HepG2 (cell line): ENCODE results near the gene SERPINI1. TPM values are rescaled to one million over a fixed set of nuclear protein-coding genes. Genes with fewer than 3 reads are reported as not detected.

Experiments used
- ATAC-seq: fragments of 200-7000 bp; cut with Tn5 transposase; 3 replicates; pipeline ENCODE4 v1.9.1; 2020; ENCODE audit warnings: mild to moderate bottlenecking, moderate library complexity
- BruUV-seq: library from RNA; stranded (reverse); fragments of 400-500 nt; replicated peaks from 2 replicates; lab custom pipeline; 2021; lab: Mats Ljungman, UMichigan
- CTCF ChIA-PET: fragments of 300-600 bp; formaldehyde crosslinking; extraction: SDS; loops from one replicate; lab custom pipeline; 2021; ENCODE audit warnings: low total read pairs, inconsistent platforms, low intra/inter-chr PET ratio; lab: Yijun Ruan, JAX
- POLR2A ChIA-PET: fragments of 350-600 bp; sonication (Branson Sonifier 250); formaldehyde crosslinking; loops from one replicate; lab custom pipeline; 2020; ENCODE audit warnings: antibody characterized with exemption, inconsistent platforms; lab: Yijun Ruan, JAX
- DNase-seq: peaks from one replicate; pipeline ENCODE4 v3.0.0-alpha.2; 2015; ENCODE audit warnings: low spot score
- FAIRE-seq: peaks from 3 replicates; lab custom pipeline; 2011; peaks lifted over from hg19 to GRCh38; lab: Jason Lieb, UNC
- H2AFZ ChIP-seq: one replicate; pipeline ENCODE4 v1.6.1; 2011; ENCODE audit warnings: low read length, inconsistent platforms
- H3K27ac ChIP-seq: fragments of 300-600 bp; 3 replicates; pipeline ENCODE4 v1.8.0; 2011; ENCODE audit warnings: mixed run types, mild to moderate bottlenecking, mixed read lengths, low read length, inconsistent platforms; ENCODE audit not compliant: insufficient read depth; ENCODE audit errors: extremely low read length
- H3K27me3 ChIP-seq, 2 experiments: fragments of 200-600 bp in 1 of 2; 2 replicates in 1 of 2; 3 replicates in 1 of 2; pipeline versions ENCODE4 v1.6.0 to v1.8.0; 2011; ENCODE audit warnings: low read length in 2 of 2, mild to moderate bottlenecking in 2 of 2, moderate library complexity in 2 of 2, inconsistent platforms in 1 of 2; ENCODE audit not compliant: insufficient read depth in 2 of 2, control insufficient read depth in 1 of 2
- H3K36me3 ChIP-seq, 2 experiments: fragments of 200-600 bp in 1 of 2; replicated peaks in 1 of 2; 2 replicates in 1 of 2; 3 replicates in 1 of 2; pipeline versions ENCODE4 v1.5.1 to v1.8.0; 2011; ENCODE audit warnings: low read length in 2 of 2, inconsistent platforms in 1 of 2; ENCODE audit not compliant: insufficient read depth in 2 of 2, control insufficient read depth in 1 of 2
- H3K4me1 ChIP-seq: 2 replicates; pipeline ENCODE4 v1.5.1; 2012; ENCODE audit warnings: low read length, inconsistent platforms; ENCODE audit not compliant: insufficient read depth
- H3K4me2 ChIP-seq: 2 replicates; pipeline ENCODE4 v1.6.0; 2011; ENCODE audit warnings: low read depth, low read length, inconsistent platforms
- H3K4me3 ChIP-seq, 3 experiments: fragments of 200-600 bp in 1 of 3; sonication (generic), shearing (Covaris generic) in 1 of 3; replicated peaks in 1 of 3; 2 replicates each; pipeline ENCODE4 v1.5.1; 2011 to 2016; ENCODE audit warnings: low read length in 3 of 3, inconsistent platforms in 2 of 3, low read depth in 2 of 3, mild to moderate bottlenecking in 2 of 3, control low read depth in 1 of 3, mixed read lengths in 1 of 3; ENCODE audit not compliant: insufficient read depth in 1 of 3
- H3K79me2 ChIP-seq: one replicate; pipeline ENCODE4 v1.6.1; 2011; ENCODE audit warnings: low read length, inconsistent platforms; ENCODE audit not compliant: insufficient read depth
- H3K9ac ChIP-seq: 2 replicates; pipeline ENCODE4 v1.6.0; 2011; ENCODE audit warnings: mild to moderate bottlenecking, low read depth, low read length, inconsistent platforms; ENCODE audit not compliant: insufficient read depth
- H3K9me3 ChIP-seq: 2 replicates; pipeline ENCODE4 v1.5.1; 2012; ENCODE audit warnings: mild to moderate bottlenecking, low read length
- H4K20me1 ChIP-seq: 2 replicates; pipeline ENCODE4 v1.6.0; 2011; ENCODE audit warnings: inconsistent platforms, mild to moderate bottlenecking, low read length, moderate library complexity; ENCODE audit not compliant: insufficient read depth
- SRF ChIP-seq: IDR thresholded peaks from 2 replicates; pipeline ENCODE4 v1.6.1; 2011; ENCODE audit warnings: mild to moderate bottlenecking, low read depth, low read length, moderate library complexity
- ZBTB40 ChIP-seq, 2 experiments: fragments of 450-650 bp in 1 of 2; sonication (generic) in 1 of 2; formaldehyde crosslinking in 1 of 2; IDR thresholded peaks; 2 replicates each; pipeline versions ENCODE4 v1.6.1 to v1.8.0; 2016 to 2022; ENCODE audit warnings: antibody characterized with exemption in 1 of 2, mild to moderate bottlenecking in 1 of 2, missing genetic modification reagents in 1 of 2
- ZNF382 ChIP-seq: sonication (generic); formaldehyde crosslinking; IDR thresholded peaks from 2 replicates; pipeline ENCODE4 v1.5.0; 2020; ENCODE audit warnings: missing genetic modification reagents, mild to moderate bottlenecking, borderline replicate concordance
- ZNF468 ChIP-seq: sonication (generic); formaldehyde crosslinking; IDR thresholded peaks from 2 replicates; pipeline ENCODE4 v1.8.0; 2022; ENCODE audit warnings: mild to moderate bottlenecking, moderate library complexity, missing genetic modification reagents
- ZSCAN31 ChIP-seq: sonication (generic); formaldehyde crosslinking; IDR thresholded peaks from 2 replicates; pipeline ENCODE4 v1.5.0; 2020; ENCODE audit warnings: low read depth, mild to moderate bottlenecking, missing genetic modification reagents
- WGBS: methylation state at CpG from one replicate; pipeline ENCODE4 v1.1.6; 2017; ENCODE audit warnings: low lambda C conversion rate; 5-methylcytosine and 5-hydroxymethylcytosine counted together
- in situ Hi-C: cut with HindIII; loops from 2 replicates; pipeline ENCODE4 v1.10.0; 2017; ENCODE audit warnings: low pct_unique_long_range_greater_than_20kb; ENCODE audit not compliant: extremely low pct_ligation_motif_present
- intact Hi-C: fragments of 100-400 bp; cut with micrococcal nuclease; formaldehyde crosslinking; loops from one replicate; pipeline ENCODE4 v1.10.0; 2022; ENCODE audit not compliant: unreplicated experiment
- polyA plus RNA-seq, 8 experiments: library from polyadenylated mRNA; depleted of rRNA in 3 of 8; stranded (reverse) in 7 of 8; unstranded in 1 of 8; fragments of >200 nt; fragmentation: Illumina TruSeq in 4 of 8; extraction: Trizol in 4 of 8; gene quantifications; 2 replicates each; pipeline versions ENCODE4 v1.2.1 to v1.2.3, GENCODE V29; 2011 to 2016; ENCODE audit warnings: low read depth in 4 of 8, missing spikeins in 1 of 8, mixed read lengths in 1 of 8; ENCODE audit not compliant: insufficient read depth in 1 of 8
- total RNA-seq, 5 experiments: library from RNA; depleted of rRNA; stranded (reverse); fragments of >200 nt; fragmentation: Illumina TruSeq; extraction: Trizol; gene quantifications; 2 replicates each; pipeline ENCODE4 v1.2.3, GENCODE V29; 2016; ENCODE audit warnings: low read depth in 1 of 5

The SERPINI1 gene
- total and polyA plus RNA-seq, 2 of the 13 experiments (the other 11 are each of a cell fraction or from before 2014, with no cell fraction given): 14.7 to 58.0 TPM

GRCh38 chr3:167743799-167744198 is 8.3 kb downstream of the SERPINI1 start:
- no peak overlapping the region for H2AFZ ChIP-seq
- BruUV-seq: no TSS peak
- H3K4me1 ChIP-seq: peaks cover 36% of the 10 kb centered on the region
- no peak overlapping the region for H3K4me3 ChIP-seq
- H4K20me1 ChIP-seq: no peaks in the 10 kb centered on the region
- intact Hi-C loops: no loop called here
- ChIA-PET CTCF (no interaction called here), POLR2A (no interaction called here)
- DNase-seq (no peak), ATAC-seq (no peak), FAIRE-seq (no peak)
- no peak overlapping the region for H3K4me2 ChIP-seq
- no peaks in the 10 kb centered on the region for H3K9me3 ChIP-seq
- H3K27me3 ChIP-seq: no peaks in the 10 kb centered on the region; a peak in 1 of 5 replicates
- no peaks in the 10 kb centered on the region for H3K36me3 ChIP-seq
- in situ Hi-C loops: no loop called here
- TF ChIP-seq ZBTB40 (IDR thresholded peaks at IDR 0.05) (peak; percentile 52; the same call in 1 of the 2 replicates), ZBTB40 (CRISPR knock-in tag; IDR thresholded peaks at IDR 0.05) (peak; percentile 87; the same call in 1 of the 2 replicates), ZSCAN31 (no peak), SRF (no peak), ZNF468 (CRISPR knock-in tag) (no peak), ZNF382 (no peak)
- TF ChIP-seq, all 625 proteins: peak for 1
- 93% methylated on average over 2 of the region's 2 CpGs for WGBS
- no peak overlapping the region for H3K27ac ChIP-seq
- no peak overlapping the region for H3K9ac ChIP-seq
- peaks cover 11% of the 10 kb centered on the region for H3K79me2 ChIP-seq
